Measurements from ENCODE around the gene ZNF358.

The ZNF358 gene

GRCh38 chr19:7507884-7508283, 8.0 kb upstream of the ZNF358 start:
- TF ChIP-seq CTCF (IDR thresholded peaks at IDR 0.05; ENCODE audit: control extremely low read depth, extremely low read depth, low read depth, missing control alignments): no peak
- POLR2A ChIA-PET: no interaction called here
- CTCF ChIA-PET: no interaction called here
- no peak for DNase-seq (ENCODE audit: extremely low spot score)

- TF ChIP-seq CTCF (IDR thresholded peaks at IDR 0.05; ENCODE audit: control extremely low read depth, extremely low read depth, low read depth, missing control alignments): no peak
- ChIA-PET CTCF (no interaction called here), POLR2A (no interaction called here)
- DNase-seq (ENCODE audit: extremely low spot score): no peak
These were observed 6.3 kb upstream of the ZNF358 start for GRCh38 chr19:7509625-7510024.

GRCh38 chr19:7512400-7512851, 3.5 kb upstream of the ZNF358 start:
- ChIA-PET POLR2A (no interaction called here), CTCF (interaction anchor here (1.5 to 2.3 kb wide), 3 partner anchors 16 to 71 kb away, joined by 3 to 10 read pairs (median 3); a partner anchor contains a TSS)
- DNase-seq (ENCODE audit: extremely low spot score): no peak
- no peak for TF ChIP-seq CTCF (IDR thresholded peaks at IDR 0.05; ENCODE audit: control extremely low read depth, extremely low read depth, low read depth, missing control alignments)

- DNase-seq (ENCODE audit: extremely low spot score): no peak
- CTCF ChIA-PET: interaction anchor here (0.6 to 2.3 kb wide), 3 partner anchors 17 to 344 kb away, joined by 3 to 10 read pairs (median 3); a partner anchor contains a TSS
- TF ChIP-seq CTCF (IDR thresholded peaks at IDR 0.05; ENCODE audit: control extremely low read depth, extremely low read depth, low read depth, missing control alignments): no peak
- POLR2A ChIA-PET: no interaction called here
These were observed 1.9 kb upstream of the ZNF358 start for GRCh38 chr19:7513809-7514642.

- CTCF ChIA-PET: no interaction called here
- TF ChIP-seq CTCF (IDR thresholded peaks at IDR 0.05; ENCODE audit: control extremely low read depth, extremely low read depth, low read depth, missing control alignments): no peak
- DNase-seq (ENCODE audit: extremely low spot score): no peak
- POLR2A ChIA-PET: no interaction called here
These were observed 726 bp upstream of the ZNF358 start for GRCh38 chr19:7515110-7515644.

- no peak for TF ChIP-seq CTCF (IDR thresholded peaks at IDR 0.05; ENCODE audit: control extremely low read depth, extremely low read depth, low read depth, missing control alignments)
- ChIA-PET CTCF (interaction anchor here (0.8 to 1.7 kb wide), 3 partner anchors 10 to 52 kb away, joined by 3 to 4 read pairs (median 3); a partner anchor contains a TSS), POLR2A (no interaction called here)
- no peak for DNase-seq (ENCODE audit: extremely low spot score)
These were observed 430 bp downstream of the ZNF358 start for GRCh38 chr19:7516333-7516732.
